ENCODE results near the gene KIF7.

DNA sequence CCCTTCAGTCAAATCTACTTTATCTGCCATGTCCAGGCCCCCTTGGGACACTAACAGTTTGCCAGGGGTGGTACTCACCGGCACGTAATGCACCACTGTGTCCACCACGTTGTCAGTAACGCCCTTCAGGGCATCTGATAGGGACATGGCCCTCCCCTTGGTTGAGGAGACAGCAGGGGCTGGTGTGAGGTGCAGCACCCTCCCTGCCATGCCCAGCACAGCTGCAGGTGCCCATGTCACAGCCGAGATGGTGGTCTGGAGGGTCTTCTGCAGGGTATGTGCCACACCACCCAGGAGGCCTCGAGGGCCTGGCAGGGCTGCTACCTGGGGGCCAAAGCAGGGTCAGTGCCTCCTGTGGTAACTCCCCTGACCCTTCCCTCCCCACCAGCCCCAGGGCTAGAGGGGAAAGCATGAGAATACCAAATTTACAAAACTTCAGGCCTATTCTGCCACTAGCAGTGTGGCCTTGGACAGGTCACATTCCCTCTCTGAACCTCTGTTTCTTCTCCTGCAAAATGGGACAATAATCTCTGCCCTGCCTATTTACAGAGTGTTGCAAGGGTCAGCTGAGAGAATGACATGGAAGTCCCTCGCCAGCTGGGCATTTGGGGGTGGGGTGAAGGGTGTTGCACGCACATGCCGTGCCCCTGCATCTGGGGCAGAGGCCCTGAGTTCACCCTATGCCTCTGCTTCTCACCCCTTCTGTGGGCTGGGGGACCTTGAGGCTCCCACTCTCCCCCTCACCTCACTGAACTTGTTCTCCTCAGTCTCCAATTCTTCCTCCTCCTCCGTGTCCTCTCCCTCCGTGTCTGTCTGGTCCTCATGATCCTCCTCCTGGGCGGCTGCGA, 11.8 kb upstream of the KIF7 start:
- TF ChIP-seq EZH2 (IDR thresholded peaks at IDR 0.05; ENCODE audit: borderline replicate concordance, low read length): no peak
- TF ChIP-seq, protein P1, sequence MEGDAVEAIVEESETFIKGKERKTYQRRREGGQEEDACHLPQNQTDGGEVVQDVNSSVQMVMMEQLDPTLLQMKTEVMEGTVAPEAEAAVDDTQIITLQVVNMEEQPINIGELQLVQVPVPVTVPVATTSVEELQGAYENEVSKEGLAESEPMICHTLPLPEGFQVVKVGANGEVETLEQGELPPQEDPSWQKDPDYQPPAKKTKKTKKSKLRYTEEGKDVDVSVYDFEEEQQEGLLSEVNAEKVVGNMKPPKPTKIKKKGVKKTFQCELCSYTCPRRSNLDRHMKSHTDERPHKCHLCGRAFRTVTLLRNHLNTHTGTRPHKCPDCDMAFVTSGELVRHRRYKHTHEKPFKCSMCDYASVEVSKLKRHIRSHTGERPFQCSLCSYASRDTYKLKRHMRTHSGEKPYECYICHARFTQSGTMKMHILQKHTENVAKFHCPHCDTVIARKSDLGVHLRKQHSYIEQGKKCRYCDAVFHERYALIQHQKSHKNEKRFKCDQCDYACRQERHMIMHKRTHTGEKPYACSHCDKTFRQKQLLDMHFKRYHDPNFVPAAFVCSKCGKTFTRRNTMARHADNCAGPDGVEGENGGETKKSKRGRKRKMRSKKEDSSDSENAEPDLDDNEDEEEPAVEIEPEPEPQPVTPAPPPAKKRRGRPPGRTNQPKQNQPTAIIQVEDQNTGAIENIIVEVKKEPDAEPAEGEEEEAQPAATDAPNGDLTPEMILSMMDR (IDR thresholded peaks at IDR 0.05; ENCODE audit: low read length): no peak

All from OCI-LY1 (cell line).